C4-2B (cell line): ENCODE results near the gene INPP5E.

ENCODE experiments used
- ZFX ChIP-seq: fragments of 450-650 bp; IDR thresholded peaks from 2 replicates; pipeline ENCODE4 v1.6.1; 2017
- TF ChIP-seq, protein P1 (sequence below): fragments of 450-650 bp; conservative IDR thresholded peaks from 2 replicates; pipeline ENCODE4 v1.5.1; 2017; ENCODE audit warnings: mild to moderate bottlenecking

DNA sequence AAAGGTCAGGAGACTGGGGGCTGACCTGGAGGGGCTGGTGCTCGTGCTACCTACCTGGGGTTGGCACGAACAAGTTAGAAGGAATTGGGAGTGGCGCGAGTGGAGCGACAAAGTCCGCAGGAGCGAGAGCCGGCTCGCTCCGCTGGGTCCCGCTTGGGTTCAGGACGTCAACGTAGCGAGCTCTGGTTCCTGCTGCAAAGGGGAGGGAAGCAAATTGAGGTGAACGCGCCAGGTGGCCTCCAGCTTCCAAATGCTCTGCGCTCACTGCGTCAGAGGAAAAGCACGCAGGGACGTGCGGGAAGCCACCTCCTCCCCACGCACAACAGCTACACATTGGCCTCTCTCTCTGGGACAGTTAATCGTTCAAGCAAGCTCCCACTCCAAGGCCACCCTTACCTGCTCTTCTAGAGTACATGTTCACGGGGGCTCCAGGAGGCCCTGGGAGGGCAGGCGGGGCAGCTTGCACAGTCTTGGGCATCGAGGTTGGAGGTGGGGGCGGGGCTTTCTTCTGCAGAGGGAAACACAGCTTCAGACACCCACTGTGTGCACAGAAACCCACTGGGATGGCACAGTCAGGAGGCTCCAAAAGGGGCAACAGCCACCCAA is 7.6 kb upstream of the INPP5E start:
- TF ChIP-seq, protein P1, sequence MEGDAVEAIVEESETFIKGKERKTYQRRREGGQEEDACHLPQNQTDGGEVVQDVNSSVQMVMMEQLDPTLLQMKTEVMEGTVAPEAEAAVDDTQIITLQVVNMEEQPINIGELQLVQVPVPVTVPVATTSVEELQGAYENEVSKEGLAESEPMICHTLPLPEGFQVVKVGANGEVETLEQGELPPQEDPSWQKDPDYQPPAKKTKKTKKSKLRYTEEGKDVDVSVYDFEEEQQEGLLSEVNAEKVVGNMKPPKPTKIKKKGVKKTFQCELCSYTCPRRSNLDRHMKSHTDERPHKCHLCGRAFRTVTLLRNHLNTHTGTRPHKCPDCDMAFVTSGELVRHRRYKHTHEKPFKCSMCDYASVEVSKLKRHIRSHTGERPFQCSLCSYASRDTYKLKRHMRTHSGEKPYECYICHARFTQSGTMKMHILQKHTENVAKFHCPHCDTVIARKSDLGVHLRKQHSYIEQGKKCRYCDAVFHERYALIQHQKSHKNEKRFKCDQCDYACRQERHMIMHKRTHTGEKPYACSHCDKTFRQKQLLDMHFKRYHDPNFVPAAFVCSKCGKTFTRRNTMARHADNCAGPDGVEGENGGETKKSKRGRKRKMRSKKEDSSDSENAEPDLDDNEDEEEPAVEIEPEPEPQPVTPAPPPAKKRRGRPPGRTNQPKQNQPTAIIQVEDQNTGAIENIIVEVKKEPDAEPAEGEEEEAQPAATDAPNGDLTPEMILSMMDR: no peak
- TF ChIP-seq ZFX: no peak
